Measurements from ENCODE around the gene SLC25A4.
"Not testable (repeated sequence)": the region's sequence is repeated elsewhere in the genome, so short reads cannot be mapped to it uniquely, and the experiment has no call there.

SLC25A4 gene

DNA sequence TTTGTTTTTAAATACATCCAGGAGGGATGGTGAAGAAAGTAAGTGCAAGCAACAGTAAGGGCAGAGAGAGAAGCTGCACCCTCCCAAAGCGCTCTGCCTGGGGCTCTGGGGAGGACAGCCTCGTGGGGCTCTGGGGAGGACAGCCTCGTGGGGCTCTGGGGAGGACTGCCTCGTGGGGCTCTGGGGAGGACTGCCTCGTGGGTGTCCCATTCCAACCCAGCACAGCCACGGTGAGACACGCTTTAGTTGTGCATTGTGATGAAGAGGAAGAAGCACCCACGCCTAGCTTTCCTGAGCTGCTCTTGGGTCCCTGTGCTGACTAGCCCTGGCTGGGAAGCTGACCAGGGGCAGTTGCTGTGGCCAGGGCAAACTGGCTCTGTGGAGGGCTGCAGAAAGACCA lies 43.1 kb upstream of the SLC25A4 start:
- Histone ChIP-seq H3K27me3 (replicated peaks; ENCODE audit: control insufficient read depth, insufficient read depth, low read length) (no peaks in the 10 kb centered on the region; the same call in 1 of the 2 replicates), H3K36me3 (ENCODE audit: control insufficient read depth, insufficient read depth, low read length) (no peaks in the 10 kb centered on the region), H3K4me3 (replicated peaks; ENCODE audit: low read depth, low read length) (no peak overlapping the region)
- DNase-seq (ENCODE audit: extremely low read depth, insufficient read length), result no peak
- TF ChIP-seq, protein P1, sequence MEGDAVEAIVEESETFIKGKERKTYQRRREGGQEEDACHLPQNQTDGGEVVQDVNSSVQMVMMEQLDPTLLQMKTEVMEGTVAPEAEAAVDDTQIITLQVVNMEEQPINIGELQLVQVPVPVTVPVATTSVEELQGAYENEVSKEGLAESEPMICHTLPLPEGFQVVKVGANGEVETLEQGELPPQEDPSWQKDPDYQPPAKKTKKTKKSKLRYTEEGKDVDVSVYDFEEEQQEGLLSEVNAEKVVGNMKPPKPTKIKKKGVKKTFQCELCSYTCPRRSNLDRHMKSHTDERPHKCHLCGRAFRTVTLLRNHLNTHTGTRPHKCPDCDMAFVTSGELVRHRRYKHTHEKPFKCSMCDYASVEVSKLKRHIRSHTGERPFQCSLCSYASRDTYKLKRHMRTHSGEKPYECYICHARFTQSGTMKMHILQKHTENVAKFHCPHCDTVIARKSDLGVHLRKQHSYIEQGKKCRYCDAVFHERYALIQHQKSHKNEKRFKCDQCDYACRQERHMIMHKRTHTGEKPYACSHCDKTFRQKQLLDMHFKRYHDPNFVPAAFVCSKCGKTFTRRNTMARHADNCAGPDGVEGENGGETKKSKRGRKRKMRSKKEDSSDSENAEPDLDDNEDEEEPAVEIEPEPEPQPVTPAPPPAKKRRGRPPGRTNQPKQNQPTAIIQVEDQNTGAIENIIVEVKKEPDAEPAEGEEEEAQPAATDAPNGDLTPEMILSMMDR (IDR thresholded peaks at IDR 0.05; ENCODE audit: insufficient read depth, low read length, poor library complexity, severe bottlenecking), result no peak

DNA sequence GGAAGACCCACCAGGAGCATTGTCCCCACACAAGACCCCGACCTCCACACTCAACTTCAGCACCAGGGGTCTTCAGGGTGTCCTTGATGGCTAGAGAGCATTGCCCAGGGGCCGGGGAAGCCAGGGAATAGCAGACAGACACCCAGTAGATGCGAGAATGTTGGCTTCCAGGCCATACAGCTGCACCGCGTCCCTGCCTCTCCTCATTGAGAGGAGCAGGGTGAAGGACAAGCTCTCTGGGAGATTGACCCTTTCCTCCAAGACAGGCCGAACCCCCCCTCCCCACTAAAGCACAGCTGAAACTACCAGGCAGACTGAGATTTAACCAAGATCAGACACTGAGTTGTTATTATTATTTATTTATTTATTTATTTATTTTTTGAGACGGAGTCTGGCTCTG lies 42.6 kb upstream of the SLC25A4 start:
- Histone ChIP-seq H3K36me3 (ENCODE audit: control insufficient read depth, insufficient read depth, low read length) (no peaks in the 10 kb centered on the region), H3K4me3 (replicated peaks; ENCODE audit: low read depth, low read length) (no peak overlapping the region), H3K27me3 (replicated peaks; ENCODE audit: control insufficient read depth, insufficient read depth, low read length) (no peaks in the 10 kb centered on the region; the same call in 1 of the 2 replicates)
- TF ChIP-seq, protein P1 (IDR thresholded peaks at IDR 0.05; ENCODE audit: insufficient read depth, low read length, poor library complexity, severe bottlenecking), result no peak
- no peak for DNase-seq (ENCODE audit: extremely low read depth, insufficient read length)

DNA sequence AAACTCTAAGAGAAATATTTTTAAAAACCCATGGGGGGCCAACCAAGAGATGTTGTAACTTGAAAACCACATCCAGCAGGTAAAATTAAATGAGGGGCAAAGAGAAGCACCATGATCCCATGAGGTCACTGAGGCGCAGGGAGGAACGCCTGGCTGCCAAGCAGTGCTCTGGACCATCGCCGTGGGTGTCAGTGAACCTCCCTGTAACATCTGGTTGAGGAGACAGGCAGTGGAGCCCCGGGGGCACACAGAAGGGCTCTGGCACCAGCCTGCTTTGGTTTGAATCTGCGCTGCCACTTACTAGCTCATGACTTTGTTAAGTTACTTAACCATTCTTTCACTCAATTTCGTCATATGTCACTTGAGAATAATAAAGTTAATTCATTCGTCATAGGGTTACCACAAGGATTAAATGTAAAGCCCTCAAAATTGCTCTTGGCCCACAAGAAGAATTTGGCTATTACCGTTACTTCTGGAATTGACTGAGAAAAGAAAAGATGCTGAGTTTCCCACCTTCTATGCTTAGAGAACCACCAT lies 41.6 kb upstream of the SLC25A4 start:
- no peak for DNase-seq (ENCODE audit: extremely low read depth, insufficient read length)
- no peaks in the 10 kb centered on the region for H3K36me3 ChIP-seq (ENCODE audit: control insufficient read depth, insufficient read depth, low read length)
- no peak overlapping the region for H3K4me3 ChIP-seq (replicated peaks; ENCODE audit: low read depth, low read length)
- TF ChIP-seq, protein P1 (IDR thresholded peaks at IDR 0.05; ENCODE audit: insufficient read depth, low read length, poor library complexity, severe bottlenecking), result no peak
- H3K27me3 ChIP-seq (replicated peaks; ENCODE audit: control insufficient read depth, insufficient read depth, low read length), result no peaks in the 10 kb centered on the region; the same call in 1 of the 2 replicates

DNA sequence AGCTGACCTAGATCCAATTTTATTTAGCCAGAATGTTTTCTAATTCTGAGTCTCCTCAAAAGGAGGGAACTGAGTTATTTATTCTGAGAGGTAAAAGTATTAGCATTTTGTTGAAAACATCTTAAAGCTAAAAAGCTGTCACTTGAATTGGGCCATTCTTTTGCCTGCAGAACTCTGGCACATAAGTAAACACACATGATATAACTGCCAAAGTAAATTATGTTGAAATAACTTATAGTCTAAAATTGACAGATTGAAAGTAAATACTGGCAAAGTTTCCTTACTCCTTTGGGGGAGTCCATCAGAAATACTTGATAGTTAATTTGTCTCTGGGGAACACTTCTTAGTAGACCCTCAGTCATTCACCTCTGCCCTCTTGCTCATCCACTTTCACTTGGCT lies 38.3 kb upstream of the SLC25A4 start:
- Histone ChIP-seq H3K36me3 (ENCODE audit: control insufficient read depth, insufficient read depth, low read length) (no peaks in the 10 kb centered on the region), H3K4me3 (replicated peaks; ENCODE audit: low read depth, low read length) (no peak overlapping the region), H3K27me3 (replicated peaks; ENCODE audit: control insufficient read depth, insufficient read depth, low read length) (no peaks in the 10 kb centered on the region; the same call in 1 of the 2 replicates)
- TF ChIP-seq, protein P1 (IDR thresholded peaks at IDR 0.05; ENCODE audit: insufficient read depth, low read length, poor library complexity, severe bottlenecking), result no peak
- no peak for DNase-seq (ENCODE audit: extremely low read depth, insufficient read length)

DNA sequence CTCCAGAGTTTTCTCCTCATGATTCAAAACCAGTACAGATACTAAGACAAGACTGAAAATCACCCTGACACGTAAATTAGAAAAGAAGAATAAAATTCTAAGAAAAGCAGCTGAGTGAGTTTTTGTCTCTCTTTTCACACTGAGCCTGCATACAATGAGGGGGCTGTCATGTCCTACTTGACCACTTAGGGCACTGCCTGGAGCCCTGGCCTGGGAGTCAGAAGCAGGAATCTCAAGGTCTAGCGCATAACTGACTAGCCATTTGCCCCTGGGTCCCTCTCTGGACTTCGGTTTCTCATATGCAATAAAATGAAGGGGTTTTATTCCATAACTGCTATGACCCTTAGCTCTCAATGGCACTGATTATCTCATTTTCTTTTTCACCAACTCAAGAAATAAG lies 36.7 kb upstream of the SLC25A4 start:
- H3K36me3 ChIP-seq (ENCODE audit: control insufficient read depth, insufficient read depth, low read length), result no peaks in the 10 kb centered on the region
- TF ChIP-seq, protein P1 (IDR thresholded peaks at IDR 0.05; ENCODE audit: insufficient read depth, low read length, poor library complexity, severe bottlenecking), result no peak
- no peak overlapping the region for H3K4me3 ChIP-seq (replicated peaks; ENCODE audit: low read depth, low read length)
- H3K27me3 ChIP-seq (replicated peaks; ENCODE audit: control insufficient read depth, insufficient read depth, low read length), result no peaks in the 10 kb centered on the region; the same call in 1 of the 2 replicates
- DNase-seq (ENCODE audit: extremely low read depth, insufficient read length), result no peak

DNA sequence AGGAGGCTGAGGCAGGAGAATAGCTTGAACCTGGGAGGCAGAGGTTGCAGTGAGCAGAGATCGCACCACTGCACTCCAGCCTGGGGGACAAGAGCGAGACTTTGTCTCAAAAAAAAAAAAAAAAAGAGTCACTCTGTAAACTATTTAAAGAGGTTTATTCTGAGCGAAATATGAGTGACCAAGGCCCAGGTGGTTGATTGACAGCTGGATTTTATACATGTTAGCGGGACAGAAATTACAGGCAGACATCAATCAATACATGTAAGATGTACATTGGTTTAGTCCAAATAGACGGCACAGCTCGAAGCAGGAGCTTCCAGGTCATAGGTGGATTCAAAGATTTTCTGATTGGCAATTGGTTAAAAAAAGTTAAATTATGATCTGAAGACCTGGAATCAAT lies 35.5 kb upstream of the SLC25A4 start:
- not testable (repeated sequence) for H3K27me3 ChIP-seq (replicated peaks; ENCODE audit: control insufficient read depth, insufficient read depth, low read length); H3K36me3 ChIP-seq (ENCODE audit: control insufficient read depth, insufficient read depth, low read length); H3K4me3 ChIP-seq (replicated peaks; ENCODE audit: low read depth, low read length); DNase-seq (ENCODE audit: extremely low read depth, insufficient read length)

Measured in GM06990 (cell line).